ENCODE results near the gene SPINK1. TPM values are rescaled to one million over a fixed set of nuclear protein-coding genes. Genes with fewer than 3 reads are reported as not detected.
A peak's percentile ranks its signal among the peaks of the same experiment; 100 is the strongest.
"Not testable (repeated sequence)": the region's sequence is repeated elsewhere in the genome, so short reads cannot be mapped to it uniquely, and the experiment has no call there.

Gene SPINK1
- total RNA-seq, 1 donor from 2014 or later, result not detected

DNA sequence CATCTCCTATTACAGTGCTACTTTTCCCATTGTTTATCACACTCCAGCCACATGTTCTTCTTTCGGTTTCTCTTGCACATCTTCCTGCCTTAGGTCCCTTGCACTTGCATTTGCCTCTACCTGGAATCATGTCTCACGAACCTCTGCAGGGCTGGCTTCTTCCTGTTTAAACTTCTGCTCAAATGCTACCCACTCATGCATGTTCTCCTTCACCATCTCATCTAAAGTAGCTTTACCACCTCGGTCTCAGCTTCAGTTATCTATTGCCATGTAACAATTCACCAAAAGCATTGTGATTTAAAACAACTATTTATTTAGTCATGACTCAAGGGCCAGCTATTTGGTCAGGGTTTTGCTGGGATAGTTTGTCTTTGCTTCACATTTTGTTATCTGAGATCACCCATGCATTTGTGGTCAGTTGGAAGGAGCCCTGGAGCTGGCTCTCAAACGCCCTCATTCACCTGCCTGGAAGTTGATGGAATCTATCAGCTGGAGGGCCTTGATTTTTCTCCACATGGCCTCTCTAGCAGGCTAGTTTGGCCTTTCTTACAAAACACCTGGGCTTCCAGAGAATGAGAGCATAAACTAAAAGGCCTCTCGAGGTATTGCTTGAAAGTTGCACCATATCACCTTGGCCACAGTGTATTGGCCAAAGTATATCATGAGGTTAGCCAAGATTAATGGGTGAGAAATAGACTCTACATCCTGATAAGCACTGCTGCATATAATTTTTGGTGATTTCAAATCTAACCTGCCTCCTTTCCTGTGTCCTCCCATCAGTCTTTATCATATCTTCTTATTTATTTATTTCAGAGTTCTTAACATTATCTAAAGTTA is 21.4 kb downstream of the SPINK1 start:
- Mint-ChIP-seq H3K4me3 (no peak overlapping the region), H3K27ac (ENCODE audit: unreplicated experiment) (no peak overlapping the region), H3K4me1 (no peaks in the 10 kb centered on the region), H3K27me3 (ENCODE audit: low read depth) (no peaks in the 10 kb centered on the region), H3K9me3 (no peaks in the 10 kb centered on the region), H3K36me3 (ENCODE audit: low read depth) (no peaks in the 10 kb centered on the region)
- DNase-seq (ENCODE audit: low read depth, low spot score), result no peak
- TF ChIP-seq, protein P1, sequence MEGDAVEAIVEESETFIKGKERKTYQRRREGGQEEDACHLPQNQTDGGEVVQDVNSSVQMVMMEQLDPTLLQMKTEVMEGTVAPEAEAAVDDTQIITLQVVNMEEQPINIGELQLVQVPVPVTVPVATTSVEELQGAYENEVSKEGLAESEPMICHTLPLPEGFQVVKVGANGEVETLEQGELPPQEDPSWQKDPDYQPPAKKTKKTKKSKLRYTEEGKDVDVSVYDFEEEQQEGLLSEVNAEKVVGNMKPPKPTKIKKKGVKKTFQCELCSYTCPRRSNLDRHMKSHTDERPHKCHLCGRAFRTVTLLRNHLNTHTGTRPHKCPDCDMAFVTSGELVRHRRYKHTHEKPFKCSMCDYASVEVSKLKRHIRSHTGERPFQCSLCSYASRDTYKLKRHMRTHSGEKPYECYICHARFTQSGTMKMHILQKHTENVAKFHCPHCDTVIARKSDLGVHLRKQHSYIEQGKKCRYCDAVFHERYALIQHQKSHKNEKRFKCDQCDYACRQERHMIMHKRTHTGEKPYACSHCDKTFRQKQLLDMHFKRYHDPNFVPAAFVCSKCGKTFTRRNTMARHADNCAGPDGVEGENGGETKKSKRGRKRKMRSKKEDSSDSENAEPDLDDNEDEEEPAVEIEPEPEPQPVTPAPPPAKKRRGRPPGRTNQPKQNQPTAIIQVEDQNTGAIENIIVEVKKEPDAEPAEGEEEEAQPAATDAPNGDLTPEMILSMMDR (conservative IDR thresholded peaks at IDR 0.05), result no peak

DNA sequence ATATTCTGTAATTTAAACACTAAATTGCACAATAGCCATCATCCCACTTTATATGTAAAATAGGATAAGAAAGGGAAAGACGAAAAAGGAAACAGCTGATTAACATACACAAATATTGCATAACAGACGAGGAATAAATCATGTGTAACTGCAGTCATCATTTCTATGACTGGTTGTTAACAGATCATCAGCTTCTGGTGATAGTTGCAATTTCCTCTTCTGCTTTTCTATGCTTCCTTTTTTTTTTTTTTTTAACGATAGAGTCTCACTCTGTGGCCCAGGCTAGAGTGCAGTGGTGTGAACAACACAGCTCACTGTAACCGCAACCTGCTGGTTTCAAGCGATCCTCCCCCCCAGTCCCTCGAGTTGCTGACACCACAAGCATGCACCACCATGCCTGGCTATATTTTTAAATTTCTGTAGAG is 26.4 kb downstream of the SPINK1 start:
- Mint-ChIP-seq H3K4me1 (peaks cover 8% of the 10 kb centered on the region), H3K9me3 (no peaks in the 10 kb centered on the region), H3K27me3 (ENCODE audit: low read depth) (no peaks in the 10 kb centered on the region), H3K4me3 (no peak overlapping the region), H3K36me3 (ENCODE audit: low read depth) (no peaks in the 10 kb centered on the region), H3K27ac (ENCODE audit: unreplicated experiment) (no peak overlapping the region)
- TF ChIP-seq, protein P1 (conservative IDR thresholded peaks at IDR 0.05), result no peak
- DNase-seq (ENCODE audit: low read depth, low spot score), result no peak

DNA sequence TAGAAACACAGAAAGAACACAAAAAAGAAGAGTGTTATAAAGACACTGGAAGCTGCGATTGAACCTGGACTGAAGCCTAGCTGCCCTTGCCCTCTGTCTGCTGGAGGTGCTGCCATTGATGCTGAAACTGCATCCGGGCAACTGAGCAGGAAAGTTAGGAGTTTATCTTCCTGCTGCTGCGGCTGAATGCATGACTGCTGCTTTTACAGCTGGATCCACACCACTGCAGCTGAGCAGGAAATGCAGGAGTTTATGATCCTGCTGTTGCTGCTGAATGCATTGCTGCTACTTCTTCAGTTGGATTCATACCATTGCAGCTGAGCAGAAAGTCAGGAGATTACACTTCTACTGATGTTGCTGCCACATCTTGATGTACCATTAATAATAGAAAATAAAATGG is 27.1 kb downstream of the SPINK1 start:
- Mint-ChIP-seq H3K4me1 (peaks cover 8% of the 10 kb centered on the region), H3K36me3 (ENCODE audit: low read depth) (no peaks in the 10 kb centered on the region), H3K27ac (ENCODE audit: unreplicated experiment) (no peak overlapping the region), H3K4me3 (no peak overlapping the region), H3K27me3 (ENCODE audit: low read depth) (no peaks in the 10 kb centered on the region), H3K9me3 (no peaks in the 10 kb centered on the region)
- TF ChIP-seq, protein P1 (conservative IDR thresholded peaks at IDR 0.05), result no peak
- no peak for DNase-seq (ENCODE audit: low read depth, low spot score)

DNA sequence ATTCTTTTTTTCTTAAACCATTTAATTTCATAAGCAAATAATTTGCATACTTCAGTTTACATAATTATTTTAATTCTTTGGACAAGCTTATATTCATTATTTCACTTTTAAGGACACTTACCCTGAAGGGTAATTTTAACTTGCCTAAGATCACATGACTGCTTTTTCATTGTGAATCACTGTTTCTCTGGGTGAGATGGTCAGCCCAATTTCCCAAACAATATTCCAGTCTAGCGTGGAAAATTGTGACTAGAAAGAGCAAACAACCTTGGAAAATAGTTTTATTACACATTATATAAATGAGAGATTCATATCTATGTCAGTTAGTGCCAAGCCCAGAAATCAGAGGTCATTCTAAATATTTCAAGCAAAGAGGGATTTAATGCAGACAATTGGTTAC is 27.5 kb downstream of the SPINK1 start:
- no peak for DNase-seq (ENCODE audit: low read depth, low spot score)
- no peak overlapping the region for H3K4me3 Mint-ChIP-seq
- TF ChIP-seq, protein P1 (conservative IDR thresholded peaks at IDR 0.05), result no peak
- no peaks in the 10 kb centered on the region for H3K27me3 Mint-ChIP-seq (ENCODE audit: low read depth)
- no peaks in the 10 kb centered on the region for H3K36me3 Mint-ChIP-seq (ENCODE audit: low read depth)
- H3K9me3 Mint-ChIP-seq, result no peaks in the 10 kb centered on the region
- peaks cover 8% of the 10 kb centered on the region for H3K4me1 Mint-ChIP-seq
- H3K27ac Mint-ChIP-seq (ENCODE audit: unreplicated experiment), result no peak overlapping the region

DNA sequence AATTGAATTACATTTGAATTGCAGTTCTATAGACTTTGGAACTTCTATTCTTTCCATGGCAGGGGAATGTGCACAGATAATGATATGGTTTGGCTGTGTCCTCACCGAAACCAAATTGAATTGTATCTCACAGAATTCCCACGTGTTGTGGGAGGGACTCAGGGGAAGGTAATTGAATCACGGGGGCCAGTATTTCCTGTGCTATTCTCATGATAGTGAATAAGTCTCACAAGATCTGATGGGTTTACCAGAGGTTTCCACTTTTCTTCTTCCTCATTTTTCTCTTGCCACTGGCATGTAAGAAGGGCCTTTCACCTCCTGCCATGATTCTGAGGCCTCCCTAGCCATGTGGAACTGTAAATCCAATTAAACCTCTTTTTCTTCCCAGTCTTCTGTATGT is 28.3 kb downstream of the SPINK1 start:
- H3K4me1 Mint-ChIP-seq; H3K9me3 Mint-ChIP-seq; H3K27me3 Mint-ChIP-seq (ENCODE audit: low read depth); H3K36me3 Mint-ChIP-seq (ENCODE audit: low read depth); DNase-seq (ENCODE audit: low read depth, low spot score); H3K4me3 Mint-ChIP-seq: not testable (repeated sequence)
- peak overlapping the region; percentile 1 for H3K27ac Mint-ChIP-seq (ENCODE audit: unreplicated experiment)

DNA sequence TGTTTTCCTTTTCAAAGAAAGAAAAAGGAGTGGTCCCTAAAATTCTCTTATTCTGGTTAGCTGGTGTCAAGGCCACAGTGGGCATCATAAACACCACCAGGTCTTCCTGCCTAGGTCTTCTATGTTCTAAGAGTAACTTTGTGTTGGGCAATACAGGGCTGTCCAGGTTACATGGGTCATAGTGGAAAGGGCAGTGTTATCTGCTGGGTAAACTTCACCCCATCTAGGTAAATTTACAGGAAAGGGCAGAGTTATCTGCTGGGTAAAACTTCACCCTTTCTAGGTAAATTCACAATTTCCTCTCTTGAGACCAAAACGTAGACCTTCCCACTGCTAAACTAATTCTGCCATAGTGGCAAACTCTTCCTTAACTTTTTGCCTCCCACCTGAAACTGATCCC is 30.0 kb downstream of the SPINK1 start:
- Mint-ChIP-seq H3K4me3 (no peak overlapping the region), H3K27ac (ENCODE audit: unreplicated experiment) (no peak overlapping the region), H3K27me3 (ENCODE audit: low read depth) (no peaks in the 10 kb centered on the region), H3K36me3 (ENCODE audit: low read depth) (no peaks in the 10 kb centered on the region), H3K9me3 (no peaks in the 10 kb centered on the region), H3K4me1 (peaks cover 8% of the 10 kb centered on the region)
- TF ChIP-seq, protein P1 (conservative IDR thresholded peaks at IDR 0.05), result no peak
- DNase-seq (ENCODE audit: low read depth, low spot score), result no peak

Measured in neural crest cell (in vitro differentiated cells).